ENCODE data around the gene NPHP1. TPM values are rescaled to one million over a fixed set of nuclear protein-coding genes. Genes with fewer than 3 reads are reported as not detected.
A peak's percentile ranks its signal among the peaks of the same experiment; 100 is the strongest.
"Not testable (repeated sequence)": the region's sequence is repeated elsewhere in the genome, so short reads cannot be mapped to it uniquely, and the experiment has no call there.

NPHP1 gene
- under 1 TPM; 0.23 to 0.64 TPM for total RNA-seq
- 1 to 10 TPM; 1.2 to 1.3 TPM for polyA plus RNA-seq

DNA sequence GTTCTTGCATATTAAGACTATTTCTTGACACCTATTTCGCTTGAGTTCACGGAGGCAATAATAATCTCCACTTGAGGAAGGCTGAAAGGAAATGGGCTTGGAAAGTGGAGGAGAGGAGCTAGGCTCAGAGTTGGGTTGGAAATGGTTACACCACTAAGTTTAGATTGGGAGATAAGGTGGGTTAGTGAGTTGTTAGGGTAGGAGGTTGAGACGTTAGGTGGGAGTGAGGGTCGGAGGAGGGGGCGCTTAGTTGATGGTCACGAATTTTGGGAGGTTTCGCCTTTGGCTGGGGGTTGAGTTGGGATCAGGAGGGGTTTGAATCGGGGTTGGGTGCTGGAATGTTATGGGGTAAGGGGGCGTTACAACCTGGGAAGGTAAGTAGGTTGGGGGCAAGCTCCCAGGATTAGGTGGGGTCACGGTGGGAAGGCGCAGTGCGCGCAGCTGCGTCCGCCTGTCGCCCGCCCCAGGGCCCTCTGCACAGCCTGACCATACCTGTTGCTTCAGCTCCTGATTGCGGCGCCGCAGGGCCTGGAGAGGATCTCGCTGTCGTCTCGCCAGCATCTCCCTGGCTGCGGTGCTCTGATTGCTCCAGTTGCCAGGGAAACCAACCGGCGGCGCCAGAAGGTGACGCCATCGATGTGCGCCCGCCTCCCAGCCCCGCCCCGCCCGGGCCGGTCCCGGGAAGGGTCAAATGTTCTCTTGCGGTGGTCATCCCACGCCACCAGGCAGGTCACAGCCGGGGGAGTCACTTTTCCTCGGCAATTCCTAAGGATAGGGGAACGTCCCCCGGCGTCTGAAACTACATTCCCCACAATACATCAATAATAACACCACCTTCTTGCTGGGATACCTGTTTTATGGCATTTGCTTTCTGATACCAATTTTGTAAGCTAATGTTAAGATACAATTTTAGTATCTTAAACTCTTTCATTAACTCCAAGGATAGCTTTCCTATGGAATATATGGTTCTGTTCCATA lies at the start of gene NPHP1:
TSS of gene NPHP1 (minus strand) at position 606 of the 978 bp plus-strand sequence. CDS start at position 561, 45 bp downstream.
- intact Hi-C loops (cut with micrococcal nuclease): no loop called here
- H3K9me3 Mint-ChIP-seq: no peaks in the 10 kb centered on the region

DNA sequence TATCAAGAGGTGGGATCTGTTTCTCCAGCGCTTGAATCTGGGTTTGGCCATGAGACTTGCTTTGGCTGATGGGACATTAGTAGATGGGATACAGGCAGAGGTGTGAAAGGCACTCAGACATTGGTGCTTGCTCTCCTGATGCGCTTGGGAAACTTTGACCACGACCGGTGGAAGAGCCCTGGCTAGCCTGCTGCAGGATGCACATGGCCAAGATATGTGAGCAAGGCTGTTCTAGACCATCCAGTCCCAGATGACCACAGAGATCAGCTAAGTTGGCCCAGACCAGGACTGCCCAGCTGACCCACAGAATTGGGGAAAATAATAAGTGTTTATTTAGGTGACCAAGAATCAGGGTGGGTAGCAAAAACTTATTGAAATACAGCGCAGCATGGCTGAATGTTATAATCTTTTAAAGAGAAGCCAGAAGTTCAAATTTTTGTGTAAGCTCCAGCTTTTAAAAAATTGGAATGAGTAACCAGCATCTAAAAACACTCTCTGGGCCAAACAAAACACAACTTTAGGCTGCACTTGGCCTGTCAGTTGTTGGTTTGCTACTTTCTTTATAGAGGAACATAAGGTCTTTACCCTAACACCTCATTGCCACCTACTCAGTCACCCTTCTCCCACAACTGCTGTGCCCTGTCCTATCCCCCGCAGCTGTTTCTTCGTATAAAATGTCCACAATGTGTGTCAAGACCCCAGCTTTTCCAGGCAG lies 43.4 kb upstream of the NPHP1 start:
- H3K36me3 Mint-ChIP-seq; H3K4me1 Mint-ChIP-seq; H3K9me3 ChIP-seq (ENCODE audit: control insufficient read depth in 1 of 2, low read length in 2 of 2); H3K36me3 ChIP-seq (ENCODE audit: insufficient read depth, low read length); H3K27ac Mint-ChIP-seq; H3K27me3 Mint-ChIP-seq; H3K4me3 ChIP-seq (ENCODE audit: low read length in 2 of 2); H3K9me3 Mint-ChIP-seq; H3K27me3 ChIP-seq (ENCODE audit: insufficient read depth, low read length); CTCF ChIA-PET (ENCODE audit: partially characterized antibody); H3K4me3 Mint-ChIP-seq; POLR2A ChIA-PET (ENCODE audit: partially characterized antibody); H3K4me1 ChIP-seq (ENCODE audit: insufficient read depth, low read length); DNase-seq; intact Hi-C loops (cut with micrococcal nuclease); H3K27ac ChIP-seq (ENCODE audit: low read depth, low read length): not testable (repeated sequence)

More for the DNA sequence above, at the start of gene NPHP1:
- H3K4me3 ChIP-seq (ENCODE audit: low read length in 2 of 2): peak within 1 kb of the TSS; percentile 86 to 93
- H3K36me3 ChIP-seq (ENCODE audit: insufficient read depth, low read length): no peaks in the 10 kb centered on the region
- Mint-ChIP-seq H3K36me3 (peaks cover 12 to 13% of the 10 kb centered on the region in 2 donors), H3K4me1 (peaks cover 17 to 33% (median 22%) of the 10 kb centered on the region in 4 donors), H3K4me3 (peak within 1 kb of the TSS; percentile 87 to 97 (median 90)), H3K27ac (peak within 1 kb of the TSS; percentile 87 to 99 (median 95)), H3K27me3 (peaks cover 0 to 3% of the 10 kb centered on the region in 2 donors)
- peak within 1 kb of the TSS; percentile 38 for H3K27ac ChIP-seq (ENCODE audit: low read depth, low read length)
- DNase-seq: peak; percentile 83 to 87 (median 85)
- H3K27me3 ChIP-seq (ENCODE audit: insufficient read depth, low read length): no peaks in the 10 kb centered on the region
- ChIA-PET CTCF (ENCODE audit: partially characterized antibody) (interaction anchor here (0.9 to 1.3 kb wide), 2 partner anchors 9 to 12 kb away, joined by 3 to 4 read pairs; no protein-coding TSS in a partner anchor), POLR2A (ENCODE audit: partially characterized antibody) (no interaction called here)
- no peaks in the 10 kb centered on the region for H3K9me3 ChIP-seq (ENCODE audit: control insufficient read depth in 1 of 2, low read length in 2 of 2)
- peaks cover 14% of the 10 kb centered on the region for H3K4me1 ChIP-seq (ENCODE audit: insufficient read depth, low read length)

DNA sequence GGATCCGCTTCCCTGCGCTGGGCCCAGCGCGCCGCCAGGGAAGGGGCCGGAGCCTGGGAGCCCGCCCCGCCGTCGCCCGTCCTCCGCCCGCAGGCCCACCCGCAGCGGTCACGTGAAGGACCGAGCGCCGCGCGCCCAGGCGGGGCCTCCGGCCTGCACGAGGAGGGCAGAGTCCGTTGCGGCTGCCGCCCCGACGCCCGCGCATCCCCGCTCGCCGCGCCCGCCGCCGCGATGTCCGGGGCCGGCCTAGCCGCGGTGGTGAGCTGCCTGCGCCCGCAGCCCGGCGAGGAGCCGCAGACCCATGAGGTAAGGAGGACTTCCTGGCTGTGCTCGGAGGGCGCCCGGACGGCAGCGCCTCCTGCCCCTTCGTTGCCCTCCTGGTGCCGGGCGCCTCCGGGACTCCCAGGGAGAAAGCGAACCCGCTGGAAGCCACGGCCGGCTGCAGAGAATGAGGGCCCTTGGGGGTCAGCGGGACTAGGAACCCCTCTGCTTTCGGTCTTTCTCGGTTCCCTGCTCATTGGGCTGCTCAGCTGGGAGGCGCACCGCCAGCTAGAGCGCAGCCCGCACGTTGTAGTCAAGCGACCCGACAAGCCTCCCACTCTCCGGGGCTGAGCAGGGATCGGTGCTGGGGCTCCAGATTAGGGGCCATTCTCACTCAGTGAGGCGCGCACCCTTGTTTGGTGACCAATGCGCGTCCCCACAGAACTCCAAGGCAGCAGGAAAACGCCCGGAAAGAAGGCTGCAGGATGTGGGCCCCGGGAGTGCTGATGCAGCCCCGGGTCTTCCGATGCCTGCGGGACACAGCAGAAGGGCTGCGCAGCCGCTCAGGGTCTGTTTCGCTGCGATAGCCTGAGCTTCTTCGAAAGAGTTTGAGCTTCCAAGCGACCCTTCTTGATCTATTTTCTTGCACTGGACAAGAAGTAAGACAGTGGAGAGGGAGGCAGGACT lies 40.9 kb upstream of the NPHP1 start:
- H3K4me3 ChIP-seq (ENCODE audit: low read length in 2 of 2); H3K27ac ChIP-seq (ENCODE audit: low read depth, low read length); H3K36me3 ChIP-seq (ENCODE audit: insufficient read depth, low read length); intact Hi-C loops (cut with micrococcal nuclease); H3K4me3 Mint-ChIP-seq; H3K9me3 ChIP-seq (ENCODE audit: control insufficient read depth in 1 of 2, low read length in 2 of 2); H3K36me3 Mint-ChIP-seq; POLR2A ChIA-PET (ENCODE audit: partially characterized antibody); H3K27ac Mint-ChIP-seq; DNase-seq; CTCF ChIA-PET (ENCODE audit: partially characterized antibody); H3K27me3 ChIP-seq (ENCODE audit: insufficient read depth, low read length); H3K4me1 Mint-ChIP-seq; H3K4me1 ChIP-seq (ENCODE audit: insufficient read depth, low read length); H3K27me3 Mint-ChIP-seq; H3K9me3 Mint-ChIP-seq: not testable (repeated sequence)

DNA sequence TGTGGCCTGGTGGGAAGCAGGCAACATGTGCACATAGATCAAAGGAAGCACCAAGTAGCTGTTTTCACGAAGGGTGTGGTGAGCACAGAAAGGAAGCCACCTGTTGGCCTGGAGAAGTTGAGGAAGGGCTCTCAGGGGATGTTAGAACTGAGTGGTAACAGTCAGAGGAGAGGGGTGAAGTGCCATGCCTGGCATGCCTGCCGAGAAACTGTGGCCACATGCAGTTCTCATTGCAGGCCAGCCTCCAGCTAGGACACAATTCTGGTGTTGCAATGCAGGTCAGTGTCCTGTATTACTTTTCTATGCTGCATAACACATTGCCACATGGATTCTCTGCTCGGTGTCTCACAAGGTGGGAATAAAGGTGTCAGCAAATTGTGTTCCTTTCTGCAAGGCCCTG lies 38.5 kb upstream of the NPHP1 start:
- H3K4me3 Mint-ChIP-seq; H3K27ac ChIP-seq (ENCODE audit: low read depth, low read length); H3K9me3 ChIP-seq (ENCODE audit: control insufficient read depth in 1 of 2, low read length in 2 of 2); H3K27me3 Mint-ChIP-seq; H3K36me3 Mint-ChIP-seq; CTCF ChIA-PET (ENCODE audit: partially characterized antibody); DNase-seq; H3K36me3 ChIP-seq (ENCODE audit: insufficient read depth, low read length); POLR2A ChIA-PET (ENCODE audit: partially characterized antibody); H3K4me1 ChIP-seq (ENCODE audit: insufficient read depth, low read length); H3K9me3 Mint-ChIP-seq; H3K27ac Mint-ChIP-seq; H3K4me3 ChIP-seq (ENCODE audit: low read length in 2 of 2); intact Hi-C loops (cut with micrococcal nuclease); H3K27me3 ChIP-seq (ENCODE audit: insufficient read depth, low read length); H3K4me1 Mint-ChIP-seq: not testable (repeated sequence)

- H3K9me3 ChIP-seq (ENCODE audit: control insufficient read depth in 1 of 2, low read length in 2 of 2); H3K36me3 ChIP-seq (ENCODE audit: insufficient read depth, low read length); intact Hi-C loops (cut with micrococcal nuclease); H3K27ac ChIP-seq (ENCODE audit: low read depth, low read length); H3K27ac Mint-ChIP-seq; H3K4me1 Mint-ChIP-seq; H3K36me3 Mint-ChIP-seq; H3K4me3 ChIP-seq (ENCODE audit: low read length in 2 of 2); H3K4me1 ChIP-seq (ENCODE audit: insufficient read depth, low read length); CTCF ChIA-PET (ENCODE audit: partially characterized antibody); H3K9me3 Mint-ChIP-seq; POLR2A ChIA-PET (ENCODE audit: partially characterized antibody); H3K4me3 Mint-ChIP-seq; H3K27me3 Mint-ChIP-seq; DNase-seq; H3K27me3 ChIP-seq (ENCODE audit: insufficient read depth, low read length): not testable (repeated sequence)
These were observed 29.7 kb upstream of the NPHP1 start for GRCh38 chr2:110234514-110234913.

DNA sequence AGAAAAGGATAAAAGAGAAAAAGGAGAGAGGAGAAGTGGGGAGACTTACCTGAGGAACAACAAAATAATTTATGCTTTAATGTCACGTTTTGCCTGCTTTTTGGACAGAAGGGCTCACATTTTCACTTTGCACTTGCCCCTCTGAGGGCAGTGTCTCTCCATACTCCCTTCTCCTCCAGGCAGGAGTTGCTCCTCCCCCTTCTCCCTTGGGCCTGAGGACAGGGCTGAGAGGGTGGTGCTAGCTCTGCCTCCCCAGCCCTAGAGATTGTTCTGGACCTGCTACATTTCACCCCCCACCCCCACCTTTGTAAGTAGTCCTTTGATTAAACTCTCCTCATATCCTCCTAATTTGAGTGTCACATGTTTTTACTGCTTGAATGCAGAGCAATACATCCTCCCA lies 25.1 kb upstream of the NPHP1 start:
- H3K27ac ChIP-seq (ENCODE audit: low read depth, low read length); H3K4me1 Mint-ChIP-seq; H3K9me3 ChIP-seq (ENCODE audit: control insufficient read depth in 1 of 2, low read length in 2 of 2); POLR2A ChIA-PET (ENCODE audit: partially characterized antibody); intact Hi-C loops (cut with micrococcal nuclease); H3K9me3 Mint-ChIP-seq; DNase-seq; H3K4me1 ChIP-seq (ENCODE audit: insufficient read depth, low read length); H3K27ac Mint-ChIP-seq; H3K36me3 ChIP-seq (ENCODE audit: insufficient read depth, low read length); H3K4me3 ChIP-seq (ENCODE audit: low read length in 2 of 2); H3K4me3 Mint-ChIP-seq; H3K27me3 ChIP-seq (ENCODE audit: insufficient read depth, low read length); H3K36me3 Mint-ChIP-seq; CTCF ChIA-PET (ENCODE audit: partially characterized antibody): not testable (repeated sequence)
- peaks cover 16 to 22% of the 10 kb centered on the region in 2 donors for H3K27me3 Mint-ChIP-seq

- H3K4me1 Mint-ChIP-seq; H3K4me3 ChIP-seq (ENCODE audit: low read length in 2 of 2); DNase-seq; H3K27ac Mint-ChIP-seq; H3K4me3 Mint-ChIP-seq; H3K4me1 ChIP-seq (ENCODE audit: insufficient read depth, low read length); CTCF ChIA-PET (ENCODE audit: partially characterized antibody); H3K9me3 ChIP-seq (ENCODE audit: control insufficient read depth in 1 of 2, low read length in 2 of 2); H3K36me3 Mint-ChIP-seq; intact Hi-C loops (cut with micrococcal nuclease); H3K36me3 ChIP-seq (ENCODE audit: insufficient read depth, low read length); POLR2A ChIA-PET (ENCODE audit: partially characterized antibody); H3K27ac ChIP-seq (ENCODE audit: low read depth, low read length); H3K27me3 ChIP-seq (ENCODE audit: insufficient read depth, low read length); H3K9me3 Mint-ChIP-seq: not testable (repeated sequence)
- H3K27me3 Mint-ChIP-seq: peaks cover 33 to 48% of the 10 kb centered on the region in 2 donors
These were observed 17.8 kb upstream of the NPHP1 start for GRCh38 chr2:110222626-110223025.

Data from CD4-positive, alpha-beta memory T cell (primary cell).